GM19452 (cell line): ENCODE measurements around the gene MDFIC2.
"Not testable (repeated sequence)": the region's sequence is repeated elsewhere in the genome, so short reads cannot be mapped to it uniquely, and the experiment has no call there.

ENCODE experiments used
- ATAC-seq: cut with Tn5 transposase; IDR thresholded peaks from one replicate; pipeline ENCODE4 v1.9.1; 2021; ENCODE audit not compliant: unreplicated experiment

Gene MDFIC2

GRCh38 chr3:70261283-70261682, 51.2 kb downstream of the MDFIC2 start:
- ATAC-seq, result no peak

GRCh38 chr3:70256566-70256965, 55.9 kb downstream of the MDFIC2 start:
- ATAC-seq, result no peak

- no peak for ATAC-seq
Observed at GRCh38 chr3:70250492-70250891, 61.9 kb downstream of the MDFIC2 start.

GRCh38 chr3:70249509-70250160, 62.8 kb downstream of the MDFIC2 start:
- ATAC-seq, result no peak

- ATAC-seq, result no peak
Observed at GRCh38 chr3:70248856-70249255, 63.6 kb downstream of the MDFIC2 start.

- no peak for ATAC-seq
Observed at GRCh38 chr3:70247955-70248354, 64.5 kb downstream of the MDFIC2 start.

- no peak for ATAC-seq
Observed at GRCh38 chr3:70245746-70246525, 66.5 kb downstream of the MDFIC2 start.

GRCh38 chr3:70244422-70244821, 68.0 kb downstream of the MDFIC2 start:
- ATAC-seq, result no peak

GRCh38 chr3:70242297-70242882, 70.0 kb downstream of the MDFIC2 start:
- ATAC-seq, result no peak

GRCh38 chr3:70233812-70234211, 78.6 kb downstream of the MDFIC2 start:
- ATAC-seq, result no peak

GRCh38 chr3:70233112-70233511, 79.3 kb downstream of the MDFIC2 start:
- ATAC-seq, result no peak

- ATAC-seq, result no peak
Observed at GRCh38 chr3:70231266-70231701, 81.2 kb downstream of the MDFIC2 start.

- ATAC-seq, result no peak
Observed at GRCh38 chr3:70227437-70227836, 85.0 kb downstream of the MDFIC2 start.

- ATAC-seq, result no peak
Observed at GRCh38 chr3:70225146-70225545, 87.3 kb downstream of the MDFIC2 start.

- ATAC-seq, result no peak
Observed at GRCh38 chr3:70224337-70224736, 88.1 kb downstream of the MDFIC2 start.

GRCh38 chr3:70218471-70218870, 94.0 kb downstream of the MDFIC2 start:
- ATAC-seq, result no peak

- ATAC-seq, result not testable (repeated sequence)
Observed at GRCh38 chr3:70211274-70211673, 101.2 kb downstream of the MDFIC2 start.

GRCh38 chr3:70201975-70202374, 110.5 kb downstream of the MDFIC2 start:
- no peak for ATAC-seq

- no peak for ATAC-seq
Observed at GRCh38 chr3:70189884-70190473, 122.5 kb downstream of the MDFIC2 start.

GRCh38 chr3:70186221-70186620, 126.2 kb downstream of the MDFIC2 start:
- no peak for ATAC-seq

- no peak for ATAC-seq
Observed at GRCh38 chr3:70185661-70186060, 126.8 kb downstream of the MDFIC2 start.
